RWPE2 (cell line): ENCODE data around the gene GNL2.

Experiments
- ATAC-seq: fragments of 200-7000 bp; cut with Tn5 transposase; 3 replicates; pipeline ENCODE4 v1.9.1; 2021; ENCODE audit warnings: low read depth
- DNase-seq: peaks from one replicate; pipeline ENCODE4 v3.0.0-alpha.2; 2020; ENCODE audit warnings: low spot score
- H3K27ac ChIP-seq: fragments of 450-650 bp; 2 replicates; pipeline ENCODE4 v1.5.1; 2017; ENCODE audit warnings: mild to moderate bottlenecking; ENCODE audit not compliant: poor library complexity, severe bottlenecking
- H3K27me3 ChIP-seq: fragments of 250-450 bp; sonication (Bioruptor Pico); 2 replicates; pipeline ENCODE4 v1.5.1; 2021; ENCODE audit warnings: mild to moderate bottlenecking, moderate library complexity; ENCODE audit not compliant: insufficient read depth, poor library complexity, severe bottlenecking
- H3K36me3 ChIP-seq: fragments of 250-450 bp; sonication (Bioruptor Pico); 2 replicates; pipeline ENCODE4 v1.5.1; 2020; ENCODE audit warnings: low read depth, mild to moderate bottlenecking, moderate library complexity
- H3K4me1 ChIP-seq: fragments of 250-450 bp; sonication (Bioruptor Pico); 2 replicates; pipeline ENCODE4 v1.5.1; 2021; ENCODE audit warnings: mild to moderate bottlenecking, moderate library complexity; ENCODE audit not compliant: insufficient read depth, poor library complexity, severe bottlenecking
- H3K4me3 ChIP-seq: fragments of 250-450 bp; sonication (Bioruptor Pico); 2 replicates; pipeline ENCODE4 v1.5.1; 2021; ENCODE audit warnings: mild to moderate bottlenecking, moderate library complexity; ENCODE audit not compliant: severe bottlenecking
- H3K9me3 ChIP-seq: fragments of 250-450 bp; sonication (Bioruptor Pico); 2 replicates; pipeline ENCODE4 v1.5.1; 2021; ENCODE audit warnings: mild to moderate bottlenecking, moderate library complexity; ENCODE audit not compliant: severe bottlenecking
- TF ChIP-seq, protein P1 (sequence below): fragments of 450-650 bp; IDR thresholded peaks from one replicate; pipeline ENCODE4 v1.5.1; 2017; ENCODE audit warnings: mild to moderate bottlenecking, moderate library complexity; ENCODE audit not compliant: poor library complexity, severe bottlenecking

GNL2 gene

DNA sequence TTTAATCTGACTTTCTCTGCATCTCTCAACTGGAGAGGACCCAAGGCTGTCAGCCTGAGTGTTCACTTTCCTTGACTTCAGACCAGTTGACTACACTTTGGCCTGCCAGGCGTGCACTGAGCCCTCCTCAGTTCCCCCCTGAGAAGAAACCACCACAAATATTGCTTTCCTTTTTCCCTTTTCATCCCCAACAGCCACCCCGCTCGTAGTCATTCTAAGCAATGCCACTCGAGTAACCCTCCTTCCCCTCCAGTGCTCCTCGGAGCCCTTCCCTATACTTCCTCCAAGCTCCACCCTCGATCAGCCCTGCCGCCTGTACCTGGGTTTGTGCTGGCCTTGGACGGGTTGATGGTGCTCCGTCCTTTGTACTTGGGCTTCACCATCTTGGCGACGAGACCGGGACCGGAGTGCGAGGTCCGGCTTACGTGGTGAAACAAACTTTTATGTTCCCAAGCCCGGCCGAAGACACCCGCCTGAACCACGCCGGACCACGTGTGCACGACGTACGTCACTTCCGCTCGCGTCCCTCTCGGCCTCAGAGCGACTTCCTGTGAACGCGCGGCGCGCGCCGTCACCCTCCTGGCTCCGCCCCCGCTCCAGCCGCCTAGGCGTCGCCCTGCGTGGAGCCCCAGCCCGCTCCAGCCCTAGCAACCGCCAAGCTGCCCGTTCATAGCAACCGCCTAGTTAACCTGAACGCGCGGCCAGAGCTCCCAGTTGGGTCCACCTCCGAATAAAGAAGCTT, at the start of gene GNL2:
Gene GNL2 (minus strand): TSS at position 498 of the 742 bp plus-strand sequence. CDS start 115 bp downstream, at position 383.
- H3K4me1 ChIP-seq = peaks cover 11% of the 10 kb centered on the region
- H3K4me3 ChIP-seq = peak within 1 kb of the TSS; percentile 71
- no peaks in the 10 kb centered on the region for H3K27me3 ChIP-seq
- no peaks in the 10 kb centered on the region for H3K9me3 ChIP-seq
- ATAC-seq = peak; percentile 99
- TF ChIP-seq, protein P1, sequence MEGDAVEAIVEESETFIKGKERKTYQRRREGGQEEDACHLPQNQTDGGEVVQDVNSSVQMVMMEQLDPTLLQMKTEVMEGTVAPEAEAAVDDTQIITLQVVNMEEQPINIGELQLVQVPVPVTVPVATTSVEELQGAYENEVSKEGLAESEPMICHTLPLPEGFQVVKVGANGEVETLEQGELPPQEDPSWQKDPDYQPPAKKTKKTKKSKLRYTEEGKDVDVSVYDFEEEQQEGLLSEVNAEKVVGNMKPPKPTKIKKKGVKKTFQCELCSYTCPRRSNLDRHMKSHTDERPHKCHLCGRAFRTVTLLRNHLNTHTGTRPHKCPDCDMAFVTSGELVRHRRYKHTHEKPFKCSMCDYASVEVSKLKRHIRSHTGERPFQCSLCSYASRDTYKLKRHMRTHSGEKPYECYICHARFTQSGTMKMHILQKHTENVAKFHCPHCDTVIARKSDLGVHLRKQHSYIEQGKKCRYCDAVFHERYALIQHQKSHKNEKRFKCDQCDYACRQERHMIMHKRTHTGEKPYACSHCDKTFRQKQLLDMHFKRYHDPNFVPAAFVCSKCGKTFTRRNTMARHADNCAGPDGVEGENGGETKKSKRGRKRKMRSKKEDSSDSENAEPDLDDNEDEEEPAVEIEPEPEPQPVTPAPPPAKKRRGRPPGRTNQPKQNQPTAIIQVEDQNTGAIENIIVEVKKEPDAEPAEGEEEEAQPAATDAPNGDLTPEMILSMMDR = no peak
- peak within 1 kb of the TSS; percentile 37 for H3K27ac ChIP-seq
- peak; percentile 91 for DNase-seq
- H3K36me3 ChIP-seq = peaks cover 38% of the 10 kb centered on the region

DNA sequence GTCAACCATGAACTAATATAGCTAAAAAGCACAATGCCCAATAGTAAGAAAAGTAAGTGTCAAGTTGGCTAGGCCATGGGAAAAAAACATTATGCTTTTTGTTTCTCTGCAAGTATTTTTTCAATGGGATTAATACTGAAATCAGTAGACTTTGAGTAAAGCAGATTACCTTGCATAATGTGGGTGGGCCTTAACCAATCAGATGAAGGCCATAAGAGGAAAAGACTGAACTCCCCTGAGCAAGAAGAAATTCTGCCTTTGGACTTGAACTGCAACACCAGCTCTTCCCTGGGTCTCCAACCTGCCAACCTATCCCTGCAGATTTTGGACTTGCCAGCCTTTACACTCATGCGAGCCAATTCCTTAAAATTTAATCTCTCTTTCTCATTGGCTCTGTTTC, 45.3 kb upstream of the GNL2 start:
- Histone ChIP-seq H3K36me3 (no peaks in the 10 kb centered on the region), H3K4me1 (no peaks in the 10 kb centered on the region), H3K27ac (no peak overlapping the region), H3K4me3 (no peak overlapping the region), H3K9me3 (no peaks in the 10 kb centered on the region), H3K27me3 (peaks cover 37% of the 10 kb centered on the region)
- no peak for ATAC-seq
- TF ChIP-seq, protein P1 = no peak
- no peak for DNase-seq

DNA sequence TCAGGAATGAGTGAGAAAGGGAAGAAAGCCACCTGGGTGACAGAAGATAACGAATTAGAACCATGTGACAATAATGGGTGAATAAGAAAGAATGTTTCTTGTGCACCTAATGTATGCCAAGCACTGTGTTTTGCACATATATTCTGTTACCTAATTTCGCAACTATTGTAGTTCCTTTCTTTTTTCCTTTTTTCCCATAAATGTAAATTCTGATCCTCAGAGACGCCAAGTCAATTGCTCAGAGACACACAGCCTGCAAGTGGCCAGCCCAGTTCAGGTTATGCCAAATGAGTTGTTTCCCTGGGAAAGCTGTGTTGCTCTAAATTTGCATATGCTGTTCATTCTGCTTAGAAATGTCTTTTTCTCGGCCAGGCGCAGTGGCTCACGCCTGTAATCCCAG, 40.7 kb upstream of the GNL2 start:
- Histone ChIP-seq H3K27ac (no peak overlapping the region), H3K4me1 (no peaks in the 10 kb centered on the region), H3K9me3 (no peaks in the 10 kb centered on the region), H3K36me3 (no peaks in the 10 kb centered on the region), H3K27me3 (peaks cover 71% of the 10 kb centered on the region), H3K4me3 (no peak overlapping the region)
- no peak for ATAC-seq
- no peak for DNase-seq
- TF ChIP-seq, protein P1 = no peak

DNA sequence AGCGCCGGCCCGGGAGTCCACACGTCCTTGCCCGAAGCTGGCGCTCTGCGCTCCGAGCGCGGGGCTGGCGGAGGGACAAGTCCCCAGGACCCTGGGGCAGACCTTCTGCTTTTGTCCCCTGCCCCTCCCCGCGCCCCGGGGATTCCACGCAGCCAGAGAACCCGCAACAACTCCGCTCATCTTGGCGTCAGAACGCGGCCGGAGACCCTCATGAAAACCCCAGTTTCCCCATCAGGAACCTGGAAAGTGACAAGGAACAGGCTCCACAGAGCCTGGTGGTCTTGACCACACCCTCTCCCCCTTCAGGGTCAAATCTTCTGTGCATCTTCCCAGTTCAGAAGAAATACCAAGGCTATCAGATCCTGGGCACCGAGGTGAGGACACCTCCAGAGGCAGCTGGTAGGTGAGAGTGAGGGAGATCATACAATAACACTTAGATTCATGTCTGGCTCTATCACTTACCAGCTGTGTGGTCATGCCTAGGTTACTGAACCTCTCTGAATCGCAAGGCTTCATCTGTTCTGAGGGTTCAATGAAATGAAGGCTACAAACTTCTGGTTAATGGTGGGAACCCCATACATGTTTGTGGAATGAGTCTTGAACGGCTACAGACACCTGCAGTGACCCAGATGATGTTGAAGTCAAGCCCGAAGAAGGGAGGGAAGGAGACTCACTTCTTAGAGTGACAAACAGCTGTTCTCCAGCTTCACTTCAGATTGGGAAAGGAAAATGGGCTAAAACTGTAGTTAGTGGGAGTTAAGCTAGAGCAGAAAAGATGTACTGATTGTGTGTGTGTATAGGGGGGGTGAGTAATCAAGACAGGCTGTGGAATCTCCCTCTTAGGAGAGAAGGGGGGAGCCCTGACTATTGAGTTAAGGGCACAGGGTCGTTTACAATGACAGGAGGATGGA, 39.5 kb upstream of the GNL2 start:
- Histone ChIP-seq H3K4me3 (no peak overlapping the region), H3K4me1 (no peaks in the 10 kb centered on the region), H3K36me3 (no peaks in the 10 kb centered on the region), H3K27ac (no peak overlapping the region), H3K27me3 (peaks cover 79% of the 10 kb centered on the region), H3K9me3 (no peaks in the 10 kb centered on the region)
- TF ChIP-seq, protein P1 = no peak
- DNase-seq (no peak), ATAC-seq (no peak; the same call in 2 of the 3 replicates)
